GM18909 (cell line): Measurements from ENCODE around the gene ALS2CL.

Source experiments
- ATAC-seq: cut with Tn5 transposase; IDR thresholded peaks from one replicate; pipeline ENCODE4 v1.9.1; 2021; ENCODE audit warnings: mild to moderate bottlenecking; ENCODE audit not compliant: unreplicated experiment, poor library complexity

The ALS2CL gene

GRCh38 chr3:46668591-46668990 is 24.9 kb downstream of the ALS2CL start:
- ATAC-seq: no peak

GRCh38 chr3:46668116-46668515 is 25.4 kb downstream of the ALS2CL start:
- ATAC-seq: no peak

GRCh38 chr3:46667657-46668056 is 25.8 kb downstream of the ALS2CL start:
- ATAC-seq: no peak

- no peak for ATAC-seq
Observed at GRCh38 chr3:46667061-46667621, 26.3 kb downstream of the ALS2CL start.

GRCh38 chr3:46666453-46666845 is 27.0 kb downstream of the ALS2CL start:
- no peak for ATAC-seq

- ATAC-seq: no peak
Observed at GRCh38 chr3:46665763-46666452, 27.6 kb downstream of the ALS2CL start.

GRCh38 chr3:46664971-46665762 is 28.3 kb downstream of the ALS2CL start:
- ATAC-seq: no peak

- ATAC-seq: no peak
Observed at GRCh38 chr3:46664188-46664970, 29.1 kb downstream of the ALS2CL start.

- ATAC-seq: no peak
Observed at GRCh38 chr3:46663591-46664135, 29.8 kb downstream of the ALS2CL start.

- no peak for ATAC-seq
Observed at GRCh38 chr3:46662771-46663551, 30.5 kb downstream of the ALS2CL start.

GRCh38 chr3:46661776-46662766 is 31.4 kb downstream of the ALS2CL start:
- ATAC-seq: no peak

GRCh38 chr3:46660543-46661523 is 32.6 kb downstream of the ALS2CL start:
- no peak for ATAC-seq

GRCh38 chr3:46660003-46660402 is 33.5 kb downstream of the ALS2CL start:
- ATAC-seq: no peak

- ATAC-seq: no peak
Observed at GRCh38 chr3:46659285-46659684, 34.2 kb downstream of the ALS2CL start.

- no peak for ATAC-seq
Observed at GRCh38 chr3:46656778-46657556, 36.5 kb downstream of the ALS2CL start.

GRCh38 chr3:46655271-46655670 is 38.2 kb downstream of the ALS2CL start:
- no peak for ATAC-seq

- ATAC-seq: no peak
Observed at GRCh38 chr3:46651084-46651483, 42.4 kb downstream of the ALS2CL start.
